CD4-positive, alpha-beta T cell treated with Interleukin-2 at 100 ng/mL for 4 hours (primary cell): ENCODE data around the gene ATP1B2.
"Not testable (repeated sequence)": the region's sequence is repeated elsewhere in the genome, so short reads cannot be mapped to it uniquely, and the experiment has no call there.

Experiments
- DNase-seq: peaks from one replicate; pipeline ENCODE4 v3.0.0-alpha.2; 2020; ENCODE audit warnings: low spot score

Gene ATP1B2

DNA sequence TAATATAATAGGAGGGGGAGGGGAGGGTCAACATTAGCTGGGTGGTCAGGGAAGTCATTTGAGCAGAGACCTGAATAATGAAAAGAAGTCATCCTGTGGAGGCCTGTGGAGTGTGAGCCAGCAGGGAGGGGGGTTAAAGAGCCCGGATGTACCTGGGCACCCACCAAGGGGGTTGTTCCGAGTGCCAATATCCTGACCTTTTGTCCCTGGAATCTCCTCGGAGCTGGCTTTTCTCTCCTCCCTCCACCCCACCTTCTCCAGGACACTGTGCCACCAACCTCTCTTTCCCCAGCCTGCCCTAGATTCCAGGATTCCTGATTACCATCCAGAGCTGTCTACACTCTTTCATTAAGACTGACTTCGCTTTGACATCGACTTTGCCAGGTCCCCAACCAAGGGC is 14.6 kb upstream of the ATP1B2 start:
- DNase-seq: no peak

DNA sequence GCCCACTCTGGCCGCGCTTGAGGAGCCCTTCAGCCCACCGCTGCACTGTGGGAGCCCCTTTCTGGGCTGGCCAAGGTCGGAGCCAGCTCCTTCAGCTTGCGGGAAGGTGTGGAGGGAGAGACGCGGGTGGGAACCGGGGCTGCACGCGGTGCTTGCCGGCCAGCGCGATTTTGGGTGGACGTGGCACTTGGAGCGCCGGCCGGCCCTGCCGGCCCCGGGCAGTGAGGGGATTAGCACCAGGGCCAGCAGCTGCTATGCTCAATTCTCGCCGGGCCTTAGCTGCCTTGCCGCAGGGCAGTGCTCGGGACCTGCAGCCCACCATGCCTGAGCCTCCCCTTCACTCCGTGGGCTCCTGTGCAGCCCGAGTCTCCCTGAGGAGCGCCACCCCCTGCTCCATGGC is 9.9 kb upstream of the ATP1B2 start:
- no peak for DNase-seq

DNA sequence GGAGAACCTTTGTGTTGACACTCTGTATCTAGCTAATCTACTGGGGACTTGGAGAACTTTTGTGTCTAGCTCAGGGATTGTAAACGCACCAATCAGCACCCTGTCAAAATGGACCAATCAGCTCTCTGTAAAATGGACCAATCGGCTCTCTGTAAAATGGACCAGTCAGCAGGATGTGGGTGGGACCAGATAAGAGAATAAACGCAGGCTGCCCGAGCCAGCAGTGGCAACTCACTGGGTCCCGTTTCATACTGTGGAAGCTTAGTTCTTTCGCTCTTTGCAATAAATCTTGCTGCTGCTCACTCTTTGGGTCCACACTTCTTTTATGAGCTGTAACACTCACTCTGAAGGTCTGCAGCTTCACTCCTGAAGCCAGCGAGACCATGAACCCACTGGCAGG is 9.1 kb upstream of the ATP1B2 start:
- DNase-seq: not testable (repeated sequence)

DNA sequence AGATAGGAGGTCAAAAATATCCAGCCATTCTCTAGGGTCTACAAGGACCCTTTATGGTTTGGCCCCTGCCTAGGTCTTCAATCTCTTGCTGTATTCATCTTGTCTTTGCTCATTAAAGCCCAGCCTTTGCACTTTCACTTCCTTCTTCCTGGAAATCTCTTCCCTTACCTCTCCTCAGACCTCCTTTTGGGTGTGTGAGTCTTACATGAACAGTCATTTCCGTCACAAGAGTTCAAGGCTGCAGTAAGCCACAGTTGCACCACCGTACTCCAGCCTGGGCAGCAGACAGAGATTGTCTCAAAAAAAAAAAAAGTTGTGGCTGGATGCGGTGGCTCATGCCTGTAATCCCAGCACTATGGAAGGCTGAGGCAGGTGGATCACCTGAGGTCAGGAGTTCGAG is 6.0 kb upstream of the ATP1B2 start:
- DNase-seq: no peak

DNA sequence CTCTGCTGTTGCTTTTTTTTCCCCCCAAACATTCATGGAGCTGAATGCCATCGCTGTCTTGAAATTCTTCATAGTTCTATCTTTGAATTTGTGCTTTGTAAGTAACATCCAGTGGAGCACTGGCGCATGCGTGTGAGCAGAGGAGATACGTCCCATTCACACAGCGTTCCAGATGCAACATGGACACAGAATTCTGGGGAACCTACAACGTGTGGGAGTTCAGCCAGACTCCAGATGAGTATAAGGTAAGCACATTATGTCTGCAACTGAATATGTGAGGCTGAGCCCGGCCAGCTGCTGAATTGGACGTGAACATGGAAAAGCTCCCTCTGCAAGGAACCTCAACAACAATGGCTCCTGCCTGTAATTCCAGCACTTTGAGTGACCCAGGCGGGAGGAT is 4.3 kb upstream of the ATP1B2 start:
- no peak for DNase-seq

DNA sequence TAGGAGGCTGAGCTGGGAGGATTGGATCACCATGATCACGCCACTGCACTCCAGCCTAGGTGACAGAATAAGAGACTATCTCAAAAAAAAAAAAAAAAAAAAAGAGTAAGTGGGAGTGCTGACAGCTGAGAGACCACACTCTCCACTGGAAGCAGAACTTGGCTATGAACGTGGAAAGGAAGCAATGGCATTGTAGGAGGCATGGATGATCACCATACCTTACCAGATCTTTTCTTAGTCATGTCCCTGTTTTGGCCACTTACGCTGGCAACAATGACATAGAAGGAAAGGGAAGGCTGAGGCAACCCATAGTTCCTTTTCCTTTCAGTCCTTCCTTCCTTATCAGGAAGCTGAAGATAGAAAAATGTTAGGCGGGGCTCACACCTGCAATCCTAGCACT is 3.7 kb upstream of the ATP1B2 start:
- no peak for DNase-seq

DNA sequence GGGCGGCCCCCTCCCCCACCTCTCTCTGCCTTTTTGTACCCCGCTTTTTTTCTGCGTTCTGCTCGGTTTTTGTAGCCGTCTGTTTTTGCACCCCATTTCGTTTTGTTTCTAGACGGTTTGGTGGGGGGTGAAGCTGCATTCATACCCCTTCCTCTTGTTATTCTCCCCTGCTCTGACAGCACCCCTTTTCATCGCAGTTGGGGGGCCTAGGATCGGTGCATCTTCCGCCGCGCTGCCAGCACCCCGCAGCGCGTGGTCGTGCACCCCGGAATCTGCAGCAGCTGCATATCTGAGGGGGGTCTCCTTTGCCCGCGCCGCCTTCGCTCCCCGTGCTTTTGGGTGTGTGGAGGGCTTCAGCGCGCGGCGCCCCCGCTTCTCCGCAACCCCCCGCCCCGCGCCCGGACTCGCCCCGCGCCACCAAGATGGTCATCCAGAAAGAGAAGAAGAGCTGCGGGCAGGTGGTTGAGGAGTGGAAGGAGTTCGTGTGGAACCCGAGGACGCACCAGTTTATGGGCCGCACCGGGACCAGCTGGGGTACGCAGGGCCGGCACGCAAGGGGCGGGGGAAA is 455 bp downstream of the ATP1B2 start:
- no peak for DNase-seq

DNA sequence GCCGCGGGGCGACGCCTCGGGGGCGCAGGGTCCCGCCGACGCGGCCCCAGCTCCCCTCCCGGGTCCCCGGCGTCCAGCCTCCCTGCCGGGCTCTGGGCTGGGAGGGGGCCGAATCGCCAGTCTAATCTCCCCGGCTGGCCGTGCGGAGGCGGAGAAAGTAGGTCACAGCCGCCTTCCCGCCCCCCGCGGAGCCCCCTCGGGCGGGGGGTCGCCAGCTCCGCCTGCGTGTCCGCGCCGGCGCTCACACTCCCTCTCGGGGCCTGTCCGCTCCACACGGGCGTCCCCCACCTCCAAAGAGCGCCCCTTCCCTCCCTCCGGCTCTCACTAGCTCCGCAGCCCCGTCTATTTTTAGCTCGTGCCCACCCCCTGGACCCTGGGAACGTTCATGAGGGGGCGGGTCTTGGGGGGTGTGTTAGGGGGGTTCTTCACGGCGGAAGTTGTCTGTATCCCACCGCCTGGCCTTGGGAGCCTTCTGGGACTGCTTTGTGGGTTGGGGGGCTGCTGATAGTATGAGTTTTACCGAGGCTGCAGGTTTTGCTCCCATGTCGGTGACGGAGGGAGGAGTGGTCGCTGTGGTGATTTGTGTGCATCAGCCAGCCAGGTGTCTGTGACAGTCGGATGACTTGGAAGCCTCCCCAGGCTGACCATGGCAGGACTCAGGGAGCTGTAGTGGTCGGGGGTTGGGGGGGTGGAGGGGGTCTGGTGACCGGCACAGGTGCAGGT is 1.1 kb downstream of the ATP1B2 start:
- no peak for DNase-seq

DNA sequence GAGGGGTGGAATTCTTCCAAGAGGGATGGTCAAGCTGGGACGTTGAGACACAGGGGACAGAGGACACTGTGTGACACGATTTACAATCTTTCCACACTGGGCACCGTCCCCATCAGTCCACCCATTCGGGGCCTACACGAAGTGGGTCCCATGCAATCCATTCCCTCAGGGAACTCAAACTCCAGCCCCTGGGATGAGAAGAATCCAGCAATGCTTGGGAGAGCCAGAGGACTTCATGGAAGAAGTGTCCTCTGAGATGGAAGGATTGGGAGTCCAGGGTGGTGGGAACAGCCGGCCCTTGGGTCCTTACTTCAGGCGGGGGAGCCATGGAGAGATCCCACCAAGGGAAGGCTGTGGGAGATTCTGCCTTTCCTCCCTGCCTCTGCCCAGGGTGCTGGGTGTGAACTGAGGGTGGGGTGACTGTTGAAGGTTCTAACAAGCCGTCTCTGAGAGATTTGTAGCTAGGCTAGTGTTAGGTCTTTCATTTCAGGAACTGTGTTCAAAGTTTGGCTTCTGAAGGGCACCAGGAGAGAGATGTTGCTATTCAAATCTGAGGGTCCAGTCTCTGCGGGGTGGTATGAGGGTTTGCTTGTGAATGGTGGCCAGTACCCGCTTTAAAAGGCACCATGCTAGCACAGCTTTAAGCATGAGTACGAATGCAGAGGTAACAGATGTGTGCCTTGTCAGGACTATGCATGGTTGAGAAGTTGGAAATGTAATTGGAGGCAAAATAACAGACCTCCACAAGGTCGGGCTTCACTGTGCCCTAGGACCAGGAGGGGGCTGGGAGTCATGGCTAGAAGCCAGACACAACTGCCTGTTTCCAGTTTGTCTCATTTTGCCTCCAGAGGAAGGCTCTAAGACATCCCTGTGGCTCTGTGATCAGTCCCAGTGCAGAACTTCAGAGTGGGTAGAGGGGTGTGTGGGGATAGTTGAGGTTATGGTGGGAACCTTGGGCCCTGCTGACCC is 1.9 kb downstream of the ATP1B2 start:
- no peak for DNase-seq

DNA sequence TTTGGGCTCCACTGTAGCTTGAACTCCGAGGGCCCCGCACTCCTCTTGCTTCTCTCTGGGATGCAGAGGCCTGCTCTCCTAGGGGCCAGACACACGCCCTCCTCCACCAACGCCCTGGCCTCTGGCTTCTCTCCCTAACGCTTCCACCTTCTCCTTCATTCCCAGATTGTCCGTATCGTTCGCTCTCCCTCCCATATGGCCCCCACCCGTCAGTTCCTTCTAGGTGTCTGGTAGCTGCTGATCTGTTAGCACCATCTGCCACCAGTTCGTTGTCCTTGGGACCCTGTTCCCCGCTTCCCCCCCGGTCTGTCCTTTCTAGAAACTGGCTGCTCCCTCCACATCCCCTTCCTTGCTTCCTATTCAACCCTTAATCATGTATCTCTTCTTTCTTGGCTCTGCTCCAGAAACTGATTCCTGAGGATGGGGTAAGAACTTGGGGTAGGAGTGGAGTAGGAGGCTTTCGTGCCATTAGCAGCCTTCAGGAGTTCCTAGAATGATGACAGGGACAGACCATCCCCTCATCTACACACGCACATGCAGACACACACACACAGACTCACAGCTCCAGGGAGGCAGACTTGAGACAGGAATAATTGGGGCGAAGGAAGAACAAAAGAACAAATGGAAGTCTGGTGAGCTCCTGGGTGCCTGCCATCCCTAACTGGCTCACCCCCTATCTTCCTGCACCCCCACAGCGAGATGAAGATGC is 4.3 kb downstream of the ATP1B2 start:
- DNase-seq: no peak

DNA sequence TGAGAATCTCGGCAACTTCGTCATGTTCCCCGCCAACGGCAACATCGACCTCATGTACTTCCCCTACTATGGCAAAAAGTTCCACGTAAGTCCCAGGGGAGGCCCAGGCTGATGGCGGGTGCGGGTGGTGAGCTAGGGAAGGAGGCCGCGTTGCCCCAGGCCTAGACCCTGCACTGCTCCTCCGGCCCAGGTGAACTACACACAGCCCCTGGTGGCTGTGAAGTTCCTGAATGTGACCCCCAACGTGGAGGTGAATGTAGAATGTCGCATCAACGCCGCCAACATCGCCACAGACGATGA is 4.8 kb downstream of the ATP1B2 start:
- no peak for DNase-seq

DNA sequence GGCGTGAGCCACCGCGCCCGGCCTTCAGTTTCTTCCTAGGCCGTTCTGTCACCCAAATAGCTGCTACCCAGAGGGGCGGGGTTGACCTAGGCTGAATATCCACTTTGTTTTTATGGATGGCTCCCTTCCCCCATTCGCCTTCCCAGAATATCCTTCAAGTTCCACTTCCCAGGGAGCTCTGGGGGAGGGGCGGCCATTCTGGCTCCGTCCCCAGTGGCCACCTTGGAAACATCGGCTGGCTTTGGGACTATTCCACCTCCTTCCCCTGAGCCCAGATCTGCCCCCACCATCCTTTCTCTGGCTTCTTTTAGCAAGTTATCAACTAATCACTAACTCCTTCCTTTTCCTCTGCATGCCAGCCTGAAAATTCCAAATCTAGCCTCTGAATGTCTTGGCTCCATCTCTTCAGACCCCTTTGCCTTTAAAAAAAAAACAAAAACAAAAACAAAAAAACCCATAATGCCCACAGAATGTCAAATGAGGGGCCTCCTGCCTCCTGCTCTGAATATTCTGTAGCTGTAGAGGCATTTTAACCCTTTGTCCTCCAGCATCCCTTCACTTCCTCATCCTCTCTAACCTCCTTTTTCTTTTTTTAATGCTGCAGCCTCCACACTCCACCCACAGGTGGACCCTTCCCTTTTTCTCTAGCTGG is 6.4 kb downstream of the ATP1B2 start:
- no peak for DNase-seq

DNA sequence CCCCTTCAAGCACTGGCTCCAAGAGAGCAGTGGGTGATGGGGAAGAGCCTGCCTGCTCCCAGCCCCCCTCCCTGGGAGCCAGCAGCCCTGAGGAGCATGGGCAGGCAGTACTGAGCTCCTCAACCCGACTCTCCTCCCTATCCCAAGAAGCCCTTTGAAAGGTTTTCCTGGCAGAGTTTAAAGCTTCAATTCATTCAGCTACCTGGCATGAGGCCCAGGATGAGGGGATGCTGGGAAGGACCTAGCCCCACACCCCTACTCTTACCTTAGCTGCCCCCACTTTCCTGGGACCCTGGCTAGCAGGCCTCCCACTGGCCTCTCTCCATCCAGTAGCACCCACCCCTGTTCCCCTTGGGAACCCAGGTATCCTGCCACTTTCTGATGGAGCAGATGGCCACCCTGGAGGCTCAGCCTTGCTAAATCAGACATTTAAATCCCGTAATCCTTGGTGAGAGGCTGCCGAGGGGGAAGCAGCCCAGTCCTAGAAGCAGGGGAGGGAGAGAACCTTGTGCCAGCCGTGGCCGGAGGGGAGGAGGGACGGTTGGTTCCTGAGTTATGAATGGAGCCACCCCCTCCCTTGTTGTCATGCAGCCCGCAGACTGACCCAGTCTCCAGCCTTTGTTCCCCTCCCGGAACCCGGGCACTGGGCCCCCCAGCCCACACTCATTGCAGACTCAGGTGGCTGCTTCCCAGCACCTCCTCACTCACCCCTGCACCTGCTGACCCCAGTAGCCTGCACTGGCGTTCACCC is 17.1 kb downstream of the ATP1B2 start:
- no peak for DNase-seq

DNA sequence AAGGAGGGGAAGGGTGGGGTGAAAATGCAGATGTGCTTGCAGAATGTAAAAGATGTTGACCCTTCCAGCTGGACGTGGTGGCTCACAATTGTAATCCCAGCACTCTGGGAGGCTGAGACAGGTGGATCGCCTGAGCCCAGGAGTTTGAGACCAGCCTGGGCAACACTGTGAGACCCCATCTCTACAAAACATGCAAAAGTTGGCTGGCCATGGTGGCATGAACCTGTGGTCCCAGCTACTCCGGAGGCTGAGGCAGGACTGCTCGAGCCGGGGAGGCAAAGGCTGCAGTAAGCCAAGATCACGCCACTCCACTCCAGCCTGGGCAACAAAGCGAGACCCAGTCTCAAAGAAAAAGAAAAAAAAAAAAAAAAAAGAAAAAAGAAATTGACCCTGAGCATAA is 17.8 kb downstream of the ATP1B2 start:
- DNase-seq: no peak

DNA sequence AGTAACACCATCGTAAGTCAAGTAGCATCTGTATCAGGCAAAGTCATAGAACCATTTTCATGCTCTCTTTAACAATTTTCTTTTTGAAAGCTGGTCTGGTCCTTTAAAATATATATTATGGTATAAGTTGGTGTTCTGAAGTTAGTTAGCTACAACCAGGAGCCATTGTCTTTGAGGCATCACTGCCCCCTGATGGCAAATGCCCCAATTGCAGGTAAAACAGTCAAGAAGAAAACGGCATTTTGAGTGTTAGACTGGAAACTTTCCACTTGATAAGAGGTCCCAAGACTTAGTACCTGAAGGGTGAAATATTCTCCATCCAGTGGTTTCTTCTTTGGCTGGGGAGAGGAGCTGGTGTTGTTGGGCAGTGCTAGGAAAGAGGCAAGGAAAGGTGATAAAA is 22.5 kb downstream of the ATP1B2 start:
- peak; percentile 39 for DNase-seq

DNA sequence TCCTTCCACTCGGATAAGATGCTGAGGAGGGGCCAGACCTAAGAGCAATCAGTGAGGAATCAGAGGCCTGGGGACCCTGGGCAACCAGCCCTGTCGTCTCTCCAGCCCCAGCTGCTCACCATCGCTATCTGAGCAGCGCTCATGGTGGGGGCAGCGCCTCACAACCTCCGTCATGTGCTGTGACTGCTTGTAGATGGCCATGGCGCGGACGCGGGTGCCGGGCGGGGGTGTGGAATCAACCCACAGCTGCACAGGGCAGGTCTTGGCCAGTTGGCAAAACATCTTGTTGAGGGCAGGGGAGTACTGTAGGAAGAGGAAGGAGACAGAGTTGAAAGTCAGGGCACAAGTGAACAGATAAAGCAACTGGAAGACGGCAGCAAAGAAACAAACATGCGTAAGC is 24.2 kb downstream of the ATP1B2 start:
- DNase-seq: no peak

DNA sequence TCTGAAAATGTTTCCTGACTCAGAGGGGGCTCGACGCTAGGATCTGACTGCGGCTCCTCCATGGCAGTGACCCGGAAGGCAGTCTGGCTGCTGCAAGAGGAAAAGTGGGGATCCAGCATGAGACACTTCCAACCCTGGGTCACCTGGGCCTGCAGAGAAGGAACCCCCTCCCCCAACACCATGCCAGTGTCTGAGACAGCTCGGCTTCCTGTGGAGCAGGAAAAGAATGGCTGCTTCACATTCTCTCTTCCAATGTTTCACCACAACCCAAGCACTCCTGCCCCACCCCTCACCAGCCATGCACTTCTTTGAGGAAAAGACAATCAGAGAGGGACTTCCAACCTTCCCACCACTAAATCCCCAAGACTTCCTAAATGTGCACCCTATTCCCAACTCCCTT is 25.8 kb downstream of the ATP1B2 start:
- DNase-seq: no peak

DNA sequence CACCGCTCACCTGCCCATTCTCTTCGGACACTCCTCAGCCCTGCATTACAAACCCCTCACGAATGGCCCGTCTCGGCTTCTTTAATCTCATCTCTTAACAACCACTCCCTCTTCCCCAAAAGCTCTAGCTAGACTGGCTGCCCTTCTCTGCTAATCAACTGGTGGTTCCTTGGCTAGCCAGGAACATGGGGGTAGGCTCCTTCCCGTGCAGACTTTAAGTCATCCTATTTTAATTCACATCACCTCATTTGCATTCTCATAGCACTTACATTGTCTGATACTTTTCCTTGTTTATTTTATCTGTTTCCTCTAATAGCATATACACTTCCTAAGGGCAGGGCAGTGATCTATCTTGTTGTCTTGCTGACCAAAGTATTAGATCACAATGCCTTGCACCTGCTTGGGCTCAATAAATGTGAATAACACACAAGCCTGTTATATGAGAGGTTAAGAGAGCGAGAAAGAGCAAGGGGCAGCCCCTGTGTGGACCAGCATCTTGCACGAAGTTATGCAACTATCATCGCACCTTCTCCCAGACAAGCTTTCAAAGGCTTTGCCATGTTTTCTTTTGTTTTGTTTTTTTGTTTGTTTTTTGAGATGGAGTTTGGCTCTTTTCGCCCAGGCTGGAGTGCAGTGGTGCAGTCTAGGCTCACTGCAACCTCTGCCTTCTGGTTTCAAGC is 26.8 kb downstream of the ATP1B2 start:
- DNase-seq: no peak

DNA sequence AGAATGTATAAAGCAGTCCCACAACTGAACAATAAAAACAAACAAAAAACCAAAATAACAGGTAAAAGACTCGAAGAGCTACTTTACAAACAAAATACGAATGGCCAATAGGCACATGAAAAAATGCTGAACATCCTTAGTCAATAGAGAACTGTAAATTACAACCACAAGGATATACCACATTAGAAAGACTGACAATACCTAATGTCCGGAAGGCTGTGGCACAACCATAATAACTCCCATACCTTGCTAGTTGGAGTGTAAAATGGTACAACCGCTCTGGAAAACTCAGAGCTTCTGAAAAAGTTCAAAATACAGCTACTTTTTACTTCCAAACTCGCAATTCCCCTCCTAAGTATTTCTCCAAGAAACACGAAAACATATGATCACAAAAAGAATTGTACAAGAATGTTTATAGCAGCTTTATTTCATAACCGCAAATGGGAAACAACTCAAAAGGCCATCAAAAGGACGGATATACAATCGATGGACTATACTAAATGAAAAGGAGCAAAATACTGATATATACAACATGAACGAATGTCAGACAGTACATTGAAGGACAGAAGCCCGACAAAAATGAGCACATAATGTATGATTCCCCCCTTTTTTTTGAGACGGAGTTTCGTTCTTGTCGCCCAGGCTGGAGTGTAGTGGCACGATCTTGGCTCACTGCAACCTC is 34.3 kb downstream of the ATP1B2 start:
- DNase-seq: peak; percentile 5

DNA sequence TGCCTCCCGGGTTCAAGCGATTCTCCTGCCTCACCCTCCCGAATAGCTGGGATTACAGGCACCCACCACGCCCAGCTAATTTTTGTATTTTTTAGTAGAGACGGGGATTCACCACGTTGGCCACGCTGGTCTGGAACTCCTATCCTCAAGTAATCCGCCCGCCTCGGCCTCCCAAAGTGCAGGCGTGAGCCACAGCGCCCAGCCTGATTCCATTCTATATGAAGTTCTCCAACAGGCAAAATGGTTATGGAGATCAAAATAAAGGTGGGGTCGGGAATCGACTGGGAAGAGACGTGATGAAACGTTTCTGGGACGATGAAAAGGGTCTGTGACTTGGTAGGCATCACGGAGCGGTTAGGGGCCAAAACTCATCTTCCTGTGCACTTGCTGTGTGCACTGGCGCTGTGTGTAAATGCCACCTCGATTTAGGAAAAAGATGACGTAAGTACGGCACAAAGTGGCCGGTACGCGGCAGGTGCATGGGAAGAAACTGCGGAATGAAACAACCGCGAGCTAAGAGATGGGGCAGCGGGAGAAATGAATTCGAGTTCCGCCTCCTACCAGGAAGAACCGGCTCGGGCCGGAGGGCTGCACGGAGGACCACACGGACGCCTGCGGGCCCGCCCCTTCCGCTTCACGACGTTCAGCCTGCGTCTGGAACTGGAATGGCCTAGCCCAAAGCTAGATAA is 35.0 kb downstream of the ATP1B2 start:
- peak; percentile 90 for DNase-seq
